MM.1S (cell line): Measurements from ENCODE around the gene JADE2.

ENCODE experiments used
- EZH2 ChIP-seq: fragments of 300-600 bp; sonication (generic); optimal IDR thresholded peaks from 2 replicates; pipeline ENCODE3; 2017; ENCODE audit warnings: low read depth, mild to moderate bottlenecking, antibody characterized with exemption, low read length, mixed read lengths
- TF ChIP-seq, protein P1 (sequence below): fragments of 300-600 bp; sonication (generic); IDR thresholded peaks from 2 replicates; pipeline ENCODE4 v1.5.1; 2016; ENCODE audit warnings: antibody characterized with exemption, low read length, mixed read lengths

DNA sequence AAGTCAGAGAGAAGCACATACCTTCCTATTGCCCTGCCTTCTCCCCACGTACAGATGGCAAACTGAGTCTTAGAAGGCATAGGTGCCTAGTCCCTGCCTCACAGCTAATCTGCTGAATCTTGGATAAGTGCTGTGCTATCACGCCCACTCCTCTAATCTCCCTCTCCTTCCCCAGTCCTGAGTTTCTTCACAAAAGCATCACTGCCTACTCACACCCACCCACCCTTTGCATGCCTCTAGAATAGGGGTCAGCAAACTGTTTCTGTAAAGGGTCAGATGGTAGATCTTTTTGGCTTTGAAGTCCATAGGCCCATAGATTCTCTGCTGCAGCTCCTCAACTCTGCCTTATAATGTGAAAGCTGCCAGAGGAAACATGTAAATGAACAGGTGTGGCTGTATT is 23.2 kb upstream of the JADE2 start:
- TF ChIP-seq, protein P1, sequence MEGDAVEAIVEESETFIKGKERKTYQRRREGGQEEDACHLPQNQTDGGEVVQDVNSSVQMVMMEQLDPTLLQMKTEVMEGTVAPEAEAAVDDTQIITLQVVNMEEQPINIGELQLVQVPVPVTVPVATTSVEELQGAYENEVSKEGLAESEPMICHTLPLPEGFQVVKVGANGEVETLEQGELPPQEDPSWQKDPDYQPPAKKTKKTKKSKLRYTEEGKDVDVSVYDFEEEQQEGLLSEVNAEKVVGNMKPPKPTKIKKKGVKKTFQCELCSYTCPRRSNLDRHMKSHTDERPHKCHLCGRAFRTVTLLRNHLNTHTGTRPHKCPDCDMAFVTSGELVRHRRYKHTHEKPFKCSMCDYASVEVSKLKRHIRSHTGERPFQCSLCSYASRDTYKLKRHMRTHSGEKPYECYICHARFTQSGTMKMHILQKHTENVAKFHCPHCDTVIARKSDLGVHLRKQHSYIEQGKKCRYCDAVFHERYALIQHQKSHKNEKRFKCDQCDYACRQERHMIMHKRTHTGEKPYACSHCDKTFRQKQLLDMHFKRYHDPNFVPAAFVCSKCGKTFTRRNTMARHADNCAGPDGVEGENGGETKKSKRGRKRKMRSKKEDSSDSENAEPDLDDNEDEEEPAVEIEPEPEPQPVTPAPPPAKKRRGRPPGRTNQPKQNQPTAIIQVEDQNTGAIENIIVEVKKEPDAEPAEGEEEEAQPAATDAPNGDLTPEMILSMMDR, result no peak
- TF ChIP-seq EZH2, result no peak
